ENCODE measurements around the gene EPO.

Gene EPO

DNA sequence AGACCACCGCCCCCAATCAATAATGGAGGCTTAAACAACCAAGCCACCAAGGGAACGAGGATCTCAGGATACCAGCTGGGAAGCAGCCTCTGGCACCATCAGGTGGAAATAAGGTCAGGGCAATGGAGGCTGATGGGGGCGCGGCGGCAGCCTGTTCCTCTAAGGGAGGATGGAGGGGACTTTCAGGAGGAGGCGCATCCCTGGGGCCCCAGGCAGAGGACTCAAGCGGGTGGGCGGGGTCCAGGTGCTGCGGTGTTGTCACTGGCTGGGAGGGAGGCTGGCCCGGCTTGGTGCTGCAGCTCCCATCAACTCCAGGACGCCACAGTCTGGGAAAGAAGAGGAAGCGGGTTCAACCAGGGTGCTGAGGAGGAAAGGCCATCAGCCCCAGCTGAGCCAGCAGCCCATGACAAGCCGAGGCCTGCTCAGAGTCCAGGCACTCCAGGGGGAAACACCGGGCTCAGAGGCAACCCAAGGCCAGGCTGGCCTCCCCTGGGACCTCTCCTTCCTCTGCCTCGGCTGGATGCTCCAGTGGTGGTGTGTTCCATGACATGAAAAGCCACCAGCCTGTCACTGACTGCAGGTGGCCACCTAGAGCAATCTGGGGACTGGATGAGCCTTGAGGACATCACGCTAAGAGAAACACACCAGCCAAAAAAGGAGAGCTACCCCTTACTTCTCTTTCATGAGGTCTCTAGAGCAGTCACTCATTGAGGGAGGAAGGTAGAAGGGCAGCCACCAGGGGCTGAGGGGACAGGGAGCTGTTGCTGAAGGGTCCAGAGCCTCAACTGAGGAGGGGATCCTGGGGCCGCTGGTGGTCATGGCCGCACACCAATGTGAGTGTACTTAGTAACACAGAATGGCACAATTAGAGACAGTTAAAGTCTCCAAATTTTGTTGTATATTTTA is 30.8 kb upstream of the EPO start:
- no peak overlapping the region for H3K4me3 ChIP-seq (ENCODE audit: low read depth, low read length)
- TF ChIP-seq, protein P1, sequence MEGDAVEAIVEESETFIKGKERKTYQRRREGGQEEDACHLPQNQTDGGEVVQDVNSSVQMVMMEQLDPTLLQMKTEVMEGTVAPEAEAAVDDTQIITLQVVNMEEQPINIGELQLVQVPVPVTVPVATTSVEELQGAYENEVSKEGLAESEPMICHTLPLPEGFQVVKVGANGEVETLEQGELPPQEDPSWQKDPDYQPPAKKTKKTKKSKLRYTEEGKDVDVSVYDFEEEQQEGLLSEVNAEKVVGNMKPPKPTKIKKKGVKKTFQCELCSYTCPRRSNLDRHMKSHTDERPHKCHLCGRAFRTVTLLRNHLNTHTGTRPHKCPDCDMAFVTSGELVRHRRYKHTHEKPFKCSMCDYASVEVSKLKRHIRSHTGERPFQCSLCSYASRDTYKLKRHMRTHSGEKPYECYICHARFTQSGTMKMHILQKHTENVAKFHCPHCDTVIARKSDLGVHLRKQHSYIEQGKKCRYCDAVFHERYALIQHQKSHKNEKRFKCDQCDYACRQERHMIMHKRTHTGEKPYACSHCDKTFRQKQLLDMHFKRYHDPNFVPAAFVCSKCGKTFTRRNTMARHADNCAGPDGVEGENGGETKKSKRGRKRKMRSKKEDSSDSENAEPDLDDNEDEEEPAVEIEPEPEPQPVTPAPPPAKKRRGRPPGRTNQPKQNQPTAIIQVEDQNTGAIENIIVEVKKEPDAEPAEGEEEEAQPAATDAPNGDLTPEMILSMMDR (IDR thresholded peaks at IDR 0.05; ENCODE audit: insufficient read depth, low read length, missing control alignments): no peak
- DNase-seq (ENCODE audit: low read depth, low spot score): no peak
- ChIA-PET CTCF (interaction anchor here (0.6 to 8.2 kb wide), 14 partner anchors 9 to 224 kb away, joined by 3 to 180 read pairs (median 10); partner anchors contain the start of genes PCOLCE, POP7 and SLC12A9), POLR2A (interaction anchor here (0.6 to 0.7 kb wide), 2 partner anchors 16 to 224 kb away, joined by 3 read pairs; no protein-coding TSS in a partner anchor)

DNA sequence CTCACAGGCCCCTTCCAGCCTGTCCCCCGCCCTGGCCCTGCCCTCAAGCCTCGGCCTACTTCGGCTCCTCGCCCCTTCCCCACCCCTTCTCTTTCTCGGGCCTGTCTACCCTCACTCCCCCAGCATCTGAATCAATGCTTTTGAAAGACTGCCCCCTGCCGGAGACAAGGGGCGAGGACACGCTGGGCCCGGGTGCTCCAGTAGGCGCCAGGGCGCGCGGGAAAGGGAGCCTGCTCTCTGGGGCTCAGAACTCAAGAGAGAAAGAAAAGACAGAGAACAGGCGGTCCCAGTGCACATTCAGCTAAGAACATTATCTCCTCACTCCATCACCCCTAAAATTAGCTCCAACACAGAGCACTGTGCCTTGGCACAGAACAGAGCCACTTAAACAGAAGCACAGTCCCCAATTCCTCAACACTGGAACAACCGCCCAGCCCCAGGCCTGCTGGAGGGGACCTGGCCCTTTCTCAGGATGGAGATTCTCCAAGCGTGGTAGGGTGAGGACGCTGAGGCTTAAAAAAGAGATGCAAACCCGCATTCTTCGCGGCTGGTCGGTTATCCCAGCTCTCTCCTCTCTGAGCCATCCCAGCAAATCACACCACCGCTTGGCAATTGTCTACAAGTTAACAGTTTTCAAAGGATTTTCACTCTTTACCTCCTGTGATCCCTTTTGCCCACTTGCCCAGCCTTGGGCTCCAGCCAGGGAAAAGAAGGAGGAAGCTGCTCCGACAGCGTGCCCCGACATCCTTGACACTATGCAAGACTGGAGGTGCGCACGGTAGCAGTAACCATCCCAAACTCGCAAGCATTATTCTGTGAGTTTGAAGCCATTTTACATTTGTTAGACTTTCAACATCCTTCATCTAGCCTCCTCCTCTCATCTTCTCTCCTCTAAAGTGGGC is 28.3 kb upstream of the EPO start:
- ChIA-PET POLR2A (interaction anchor here (0.6 to 4.1 kb wide), 5 partner anchors 14 to 670 kb away, joined by 3 to 17 read pairs (median 5); partner anchors contain the start of genes FBXO24, MOSPD3 and POP7), CTCF (interaction anchor here (0.7 to 8.2 kb wide), 54 partner anchors 11 to 245 kb away, joined by 3 to 180 read pairs (median 6); partner anchors contain the start of genes AGFG2, EPHB4, FBXO24 and GNB2)
- H3K4me3 ChIP-seq (ENCODE audit: low read depth, low read length): peak overlapping the region; percentile 74
- TF ChIP-seq, protein P1 (IDR thresholded peaks at IDR 0.05; ENCODE audit: insufficient read depth, low read length, missing control alignments): peak; percentile 88
- no peak for DNase-seq (ENCODE audit: low read depth, low spot score)

DNA sequence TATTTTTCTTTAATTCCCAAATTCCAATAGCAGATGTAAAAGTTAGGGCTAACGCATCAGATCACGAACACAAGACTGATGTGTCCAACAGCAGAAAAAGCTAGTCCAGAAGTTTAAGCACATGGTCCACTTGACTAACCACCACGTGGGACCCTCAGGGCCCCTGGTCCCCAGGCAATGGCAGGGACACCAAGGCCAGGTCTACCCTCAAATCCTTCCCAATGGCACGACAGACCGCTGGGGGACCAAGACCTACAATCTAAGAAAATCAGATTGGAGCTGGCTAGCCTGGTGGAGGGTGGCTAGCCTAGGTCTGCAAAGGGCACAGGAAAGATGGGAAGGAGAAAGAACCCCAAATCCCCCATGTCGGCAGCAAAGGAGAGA is 27.7 kb upstream of the EPO start:
- ChIA-PET POLR2A (interaction anchor here (0.6 to 4.1 kb wide), 6 partner anchors 8 to 671 kb away, joined by 3 to 17 read pairs (median 6); partner anchors contain the start of genes FBXO24, MOSPD3 and POP7), CTCF (interaction anchor here (0.7 to 8.2 kb wide), 35 partner anchors 10 to 255 kb away, joined by 3 to 180 read pairs (median 8); partner anchors contain the start of genes EPHB4, FBXO24, GNB2 and LRCH4)
- peak overlapping the region; percentile 74 for H3K4me3 ChIP-seq (ENCODE audit: low read depth, low read length)
- TF ChIP-seq, protein P1 (IDR thresholded peaks at IDR 0.05; ENCODE audit: insufficient read depth, low read length, missing control alignments): no peak
- DNase-seq (ENCODE audit: low read depth, low spot score): no peak

DNA sequence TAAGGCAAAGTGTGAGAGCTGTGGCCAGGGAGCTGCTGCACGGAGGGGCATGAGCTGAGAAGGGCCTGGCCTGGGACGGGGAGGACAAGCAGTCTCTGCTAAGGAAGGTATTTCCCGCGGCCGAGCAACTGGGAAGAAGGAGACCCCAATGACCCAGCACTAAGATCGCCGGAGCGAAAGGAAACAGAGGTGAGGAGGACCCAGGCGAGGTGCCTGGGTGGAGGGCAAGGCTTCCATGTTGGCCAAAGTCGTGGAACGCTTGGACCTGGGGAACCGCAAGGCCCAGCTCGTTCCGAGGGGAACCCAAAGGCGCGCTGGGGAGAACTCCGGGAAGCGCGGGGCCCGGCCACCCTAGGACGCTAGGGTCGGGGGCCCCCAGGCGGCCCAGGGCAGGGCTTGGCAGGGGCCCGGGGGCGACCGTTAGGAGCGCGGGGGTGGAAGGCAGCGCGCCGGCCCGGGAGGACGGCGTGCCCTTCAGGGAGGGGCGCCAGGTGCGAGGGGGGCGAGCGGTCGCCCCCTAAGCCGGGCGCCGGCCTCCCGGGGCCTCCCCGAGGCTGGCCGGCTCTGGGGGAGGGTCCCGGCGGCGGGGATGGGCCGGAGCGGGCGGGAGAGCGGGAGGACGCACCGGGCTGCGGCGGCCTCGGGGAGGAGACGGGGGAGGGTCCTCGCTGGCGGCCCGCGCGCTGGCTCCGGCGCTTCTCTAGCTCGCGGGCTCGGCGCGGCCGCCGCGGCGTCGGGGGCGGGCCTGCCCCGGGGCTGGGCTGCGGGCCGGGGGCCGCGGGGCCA is 26.8 kb upstream of the EPO start:
- TF ChIP-seq, protein P1 (IDR thresholded peaks at IDR 0.05; ENCODE audit: insufficient read depth, low read length, missing control alignments): no peak
- no peak for DNase-seq (ENCODE audit: low read depth, low spot score)
- ChIA-PET CTCF (interaction anchor here (0.7 to 8.2 kb wide), 23 partner anchors 9 to 264 kb away, joined by 3 to 180 read pairs (median 11); partner anchors contain the start of genes FBXO24, LRCH4, MEPCE and MOSPD3), POLR2A (interaction anchor here (0.6 to 4.1 kb wide), 6 partner anchors 9 to 108 kb away, joined by 3 to 17 read pairs (median 6); partner anchors contain the start of genes FBXO24, MOSPD3 and POP7)
- H3K4me3 ChIP-seq (ENCODE audit: low read depth, low read length): peak overlapping the region; percentile 74

DNA sequence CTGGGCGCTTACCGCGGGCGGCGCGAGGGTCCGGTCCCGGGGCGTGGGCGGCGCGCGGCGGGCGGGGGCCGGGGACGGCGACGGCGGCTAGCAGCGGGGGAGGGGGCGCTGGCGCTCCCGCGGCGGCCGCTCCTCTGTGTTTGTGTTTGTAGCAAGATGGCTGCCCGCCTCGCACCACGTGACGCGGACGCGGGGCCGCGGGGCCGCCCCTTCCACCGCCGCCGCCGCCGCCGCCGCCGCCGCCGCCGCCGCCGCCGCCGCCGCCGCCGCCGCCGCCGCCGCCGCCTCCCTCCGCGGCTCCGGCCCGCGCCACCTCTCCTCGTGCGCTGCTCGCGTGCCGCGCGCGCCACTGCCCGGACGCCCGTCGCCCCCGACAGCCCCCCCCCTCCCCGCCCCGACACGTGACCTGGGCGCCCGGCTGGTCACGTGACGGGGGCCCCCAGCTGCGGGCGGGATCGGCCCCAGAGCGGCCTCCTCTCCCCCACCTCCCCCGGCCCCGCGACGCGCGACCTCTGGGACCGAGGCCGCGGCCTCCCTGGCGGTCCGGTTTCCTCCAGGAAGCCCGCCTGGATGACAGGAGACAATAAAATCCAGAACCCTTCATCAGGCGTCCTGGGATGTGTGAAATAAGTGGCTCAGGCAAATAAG is 26.0 kb upstream of the EPO start, which contains the start of gene GIGYF1:
Gene GIGYF1, minus strand, starts transcription at position 153 of the 648 bp plus-strand sequence. CDS start 6,012 bp downstream, outside the sequence.
- TF ChIP-seq, protein P1 (IDR thresholded peaks at IDR 0.05; ENCODE audit: insufficient read depth, low read length, missing control alignments): no peak
- DNase-seq (ENCODE audit: low read depth, low spot score): no peak
- peak within 1 kb of the TSS; percentile 74 for H3K4me3 ChIP-seq (ENCODE audit: low read depth, low read length)
- POLR2A ChIA-PET: interaction anchor here (0.6 to 4.1 kb wide), 2 partner anchors 11 to 109 kb away, joined by 3 to 17 read pairs; partner anchors contain the start of gene POP7
- CTCF ChIA-PET: interaction anchor here (4.4 to 8.2 kb wide), 3 partner anchors 8 to 158 kb away, joined by 30 to 180 read pairs (median 119); partner anchors contain the start of genes POP7 and SLC12A9
